NCI-H146 treated with DMSO at 0.1 percent for 48 hours (cell line): Measurements from ENCODE around the gene KLC3.

Experiments
- DNase-seq: peaks from one replicate; lab custom pipeline; 2025; ENCODE audit not compliant: unreplicated experiment; lab: John Stamatoyannopoulos, UW

The KLC3 gene

GRCh38 chr19:45370410-45371204 lies 30.1 kb downstream of the KLC3 start, which contains the start of gene ERCC2:
Gene ERCC2 (minus strand): TSS chr19:45370573. CDS start chr19:45370540, 33 bp downstream.
- peak; percentile 98 for DNase-seq

GRCh38 chr19:45376045-45376724 lies 35.6 kb downstream of the KLC3 start:
- no peak for DNase-seq

GRCh38 chr19:45380107-45380506 lies 39.6 kb downstream of the KLC3 start:
- DNase-seq = no peak

GRCh38 chr19:45382426-45382825 lies 41.9 kb downstream of the KLC3 start:
- DNase-seq = no peak

- no peak for DNase-seq
Measured at GRCh38 chr19:45385392-45386221, 45.1 kb downstream of the KLC3 start.

GRCh38 chr19:45391346-45391745 lies 50.8 kb downstream of the KLC3 start:
- no peak for DNase-seq

GRCh38 chr19:45391871-45392665 lies 51.5 kb downstream of the KLC3 start:
- no peak for DNase-seq

GRCh38 chr19:45395821-45396617 lies 55.5 kb downstream of the KLC3 start:
- no peak for DNase-seq

GRCh38 chr19:45400192-45400591 lies 59.6 kb downstream of the KLC3 start:
- no peak for DNase-seq
